ENCODE measurements around the gene EIF3J. TPM values are rescaled to one million over a fixed set of nuclear protein-coding genes. Genes with fewer than 3 reads are reported as not detected.
A peak's percentile ranks its signal among the peaks of the same experiment; 100 is the strongest.

The EIF3J gene
- total RNA-seq, 2 experiments from 2014 or later = 92.6 to 95.2 TPM

GRCh38 chr15:44569316-44569715 lies 32.4 kb downstream of the EIF3J start:
- Mint-ChIP-seq H3K36me3 (peaks cover 35% of the 10 kb centered on the region), H3K27me3 (no peaks in the 10 kb centered on the region), H3K27ac (peak overlapping the region; percentile 23), H3K4me1 (ENCODE audit: low read depth) (no peaks in the 10 kb centered on the region), H3K9me3 (peaks cover 3% of the 10 kb centered on the region), H3K4me3 (no peak overlapping the region)
- no peak for DNase-seq
- POLR2A ChIA-PET = no interaction called here
- CTCF ChIA-PET = interaction anchor here (1.2 to 1.5 kb wide), 3 partner anchors 10 to 24 kb away, joined by 3 to 5 read pairs (median 3); no protein-coding TSS in a partner anchor
- intact Hi-C loops (cut with micrococcal nuclease) = no loop called here

GRCh38 chr15:44570361-44570760 lies 33.4 kb downstream of the EIF3J start:
- H3K36me3 Mint-ChIP-seq = peaks cover 33% of the 10 kb centered on the region
- ChIA-PET POLR2A (no interaction called here), CTCF (interaction anchor here (1.2 to 1.5 kb wide), 2 partner anchors 14 to 25 kb away, joined by 3 to 5 read pairs; no protein-coding TSS in a partner anchor)
- H3K9me3 Mint-ChIP-seq = no peaks in the 10 kb centered on the region
- no peaks in the 10 kb centered on the region for H3K4me1 Mint-ChIP-seq (ENCODE audit: low read depth)
- no peak overlapping the region for H3K27ac Mint-ChIP-seq
- no peak overlapping the region for H3K4me3 Mint-ChIP-seq
- intact Hi-C loops (cut with micrococcal nuclease) = no loop called here
- H3K27me3 Mint-ChIP-seq = no peaks in the 10 kb centered on the region
- DNase-seq = no peak

GRCh38 chr15:44573386-44573785 lies 36.4 kb downstream of the EIF3J start:
- peaks cover 15% of the 10 kb centered on the region for H3K36me3 Mint-ChIP-seq
- H3K27ac Mint-ChIP-seq = no peak overlapping the region
- intact Hi-C loops (cut with micrococcal nuclease) = no loop called here
- no peaks in the 10 kb centered on the region for H3K9me3 Mint-ChIP-seq
- no peak overlapping the region for H3K4me3 Mint-ChIP-seq
- ChIA-PET POLR2A (no interaction called here), CTCF (interaction anchor here (1.3 to 2.8 kb wide), 2 partner anchors 11 to 72 kb away, joined by 5 to 14 read pairs; no protein-coding TSS in a partner anchor)
- no peaks in the 10 kb centered on the region for H3K27me3 Mint-ChIP-seq
- no peak for DNase-seq
- peaks cover 2% of the 10 kb centered on the region for H3K4me1 Mint-ChIP-seq (ENCODE audit: low read depth)

DNA sequence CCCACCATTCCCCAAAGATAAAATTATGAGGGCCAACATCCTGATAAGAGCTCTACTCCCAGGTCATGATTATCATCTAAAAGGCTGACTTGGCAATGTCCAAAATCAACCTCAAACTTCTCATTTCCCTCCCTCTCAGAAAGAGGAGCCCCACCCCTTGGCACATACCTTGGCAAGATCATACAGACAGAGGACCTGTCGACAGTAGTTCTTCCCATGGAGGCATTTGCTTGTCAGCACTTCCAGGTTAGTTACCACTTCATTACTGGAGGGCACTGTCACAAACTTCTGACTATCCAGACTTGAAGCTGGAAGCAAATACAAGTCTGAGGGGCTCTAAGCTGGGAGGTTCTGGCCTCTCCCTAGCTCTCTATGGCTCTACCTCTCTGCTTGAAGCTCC lies 37.8 kb downstream of the EIF3J start:
- ChIA-PET POLR2A (no interaction called here), CTCF (interaction anchor here (2.8 kb wide), 1 partner anchor 9 kb away, joined by 14 read pairs; no protein-coding TSS in a partner anchor)
- Mint-ChIP-seq H3K27me3 (no peaks in the 10 kb centered on the region), H3K4me3 (no peak overlapping the region), H3K27ac (no peak overlapping the region), H3K36me3 (peaks cover 13% of the 10 kb centered on the region), H3K9me3 (no peaks in the 10 kb centered on the region), H3K4me1 (ENCODE audit: low read depth) (peaks cover 7% of the 10 kb centered on the region)
- intact Hi-C loops (cut with micrococcal nuclease) = loop anchor here (5.0 kb wide), 1 partner anchor 348 kb away; no protein-coding TSS in a partner anchor
- DNase-seq = no peak

DNA sequence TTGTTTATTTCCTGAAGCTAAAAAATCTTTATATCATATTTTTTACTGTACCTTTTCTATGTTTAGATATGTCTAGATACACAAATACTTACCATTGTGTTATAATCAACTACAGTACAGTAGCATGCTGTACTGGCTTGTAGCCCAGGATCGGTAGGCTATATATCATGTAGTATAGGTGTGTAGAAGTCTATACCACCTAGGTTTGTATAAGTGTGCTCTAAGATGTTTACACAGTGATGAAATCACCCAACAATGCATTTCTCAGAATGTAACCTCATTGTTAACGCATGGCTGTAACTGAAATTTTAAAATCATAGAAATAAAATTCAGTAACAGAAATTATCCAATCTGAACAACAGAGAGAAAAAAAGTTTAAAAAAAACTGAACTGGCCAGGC lies 43.2 kb downstream of the EIF3J start:
- Mint-ChIP-seq H3K36me3 (peaks cover 20% of the 10 kb centered on the region), H3K4me1 (ENCODE audit: low read depth) (peaks cover 7% of the 10 kb centered on the region)
- POLR2A ChIA-PET = no interaction called here

GRCh38 chr15:44584162-44584749 lies 47.3 kb downstream of the EIF3J start:
- Mint-ChIP-seq H3K36me3 (peaks cover 31% of the 10 kb centered on the region), H3K27me3 (no peaks in the 10 kb centered on the region), H3K4me1 (ENCODE audit: low read depth) (no peaks in the 10 kb centered on the region), H3K4me3 (no peak overlapping the region), H3K9me3 (no peaks in the 10 kb centered on the region), H3K27ac (no peak overlapping the region)
- POLR2A ChIA-PET = no interaction called here
- CTCF ChIA-PET = interaction anchor here (0.6 to 9.1 kb wide), 19 partner anchors 8 to 269 kb away, joined by 3 to 91 read pairs (median 4); partner anchors contain the start of genes SPG11 and TRIM69
- peak; percentile 76 for DNase-seq
- intact Hi-C loops (cut with micrococcal nuclease) = no loop called here

More for the DNA sequence above, 43.2 kb downstream of the EIF3J start:
- no peak for DNase-seq
- CTCF ChIA-PET = interaction anchor here (1.4 to 4.3 kb wide), 6 partner anchors 9 to 166 kb away, joined by 3 to 51 read pairs (median 6); partner anchors contain the start of gene TRIM69
- H3K4me3 Mint-ChIP-seq = no peak overlapping the region
- H3K27me3 Mint-ChIP-seq = no peaks in the 10 kb centered on the region
- no peaks in the 10 kb centered on the region for H3K9me3 Mint-ChIP-seq
- H3K27ac Mint-ChIP-seq = no peak overlapping the region
- intact Hi-C loops (cut with micrococcal nuclease) = no loop called here

DNA sequence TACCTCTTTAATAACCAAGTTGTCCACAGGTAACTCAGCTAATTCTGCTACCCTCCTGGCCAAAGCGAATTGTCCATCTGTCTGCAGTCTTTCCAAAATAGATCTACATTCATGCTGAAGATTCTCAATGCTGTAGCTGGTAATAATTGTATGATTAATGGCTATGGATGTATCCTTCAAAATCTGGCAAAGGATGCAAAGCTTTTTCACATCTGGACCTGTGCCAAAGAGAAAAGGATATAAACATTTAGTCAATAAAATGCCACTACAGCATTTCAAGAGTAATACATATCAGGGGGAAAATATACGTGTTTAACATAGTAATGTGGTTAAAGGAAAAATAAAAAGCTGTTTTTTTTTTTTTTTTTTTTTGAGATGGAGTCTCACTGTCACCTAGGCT lies 48.7 kb downstream of the EIF3J start:
- no peak for DNase-seq
- H3K36me3 Mint-ChIP-seq = peaks cover 36% of the 10 kb centered on the region
- intact Hi-C loops (cut with micrococcal nuclease) = no loop called here
- POLR2A ChIA-PET = no interaction called here
- no peaks in the 10 kb centered on the region for H3K9me3 Mint-ChIP-seq
- H3K27ac Mint-ChIP-seq = no peak overlapping the region
- H3K4me3 Mint-ChIP-seq = no peak overlapping the region
- CTCF ChIA-PET = interaction anchor here (0.6 to 9.1 kb wide), 7 partner anchors 8 to 321 kb away, joined by 3 to 91 read pairs (median 4); partner anchors contain the start of gene TRIM69
- H3K4me1 Mint-ChIP-seq (ENCODE audit: low read depth) = no peaks in the 10 kb centered on the region
- no peaks in the 10 kb centered on the region for H3K27me3 Mint-ChIP-seq

GRCh38 chr15:44588541-44588940 lies 51.6 kb downstream of the EIF3J start:
- Mint-ChIP-seq H3K9me3 (no peaks in the 10 kb centered on the region), H3K27me3 (no peaks in the 10 kb centered on the region), H3K4me3 (no peak overlapping the region), H3K36me3 (peaks cover 40% of the 10 kb centered on the region), H3K4me1 (ENCODE audit: low read depth) (peaks cover 3% of the 10 kb centered on the region), H3K27ac (no peak overlapping the region)
- no peak for DNase-seq
- POLR2A ChIA-PET = interaction anchor here (1.2 to 1.3 kb wide), 2 partner anchors 20 to 148 kb away, joined by 5 to 6 read pairs; partner anchors contain the start of gene TRIM69
- intact Hi-C loops (cut with micrococcal nuclease) = no loop called here
- CTCF ChIA-PET = interaction anchor here (1.1 to 9.1 kb wide), 7 partner anchors 8 to 200 kb away, joined by 3 to 91 read pairs (median 6); partner anchors contain the start of gene TRIM69

GRCh38 chr15:44591326-44591725 lies 54.4 kb downstream of the EIF3J start:
- no peaks in the 10 kb centered on the region for H3K9me3 Mint-ChIP-seq
- CTCF ChIA-PET = interaction anchor here (1.0 to 5.0 kb wide), 3 partner anchors 12 to 146 kb away, joined by 3 to 58 read pairs (median 3); partner anchors contain the start of gene TRIM69
- no peak for DNase-seq
- intact Hi-C loops (cut with micrococcal nuclease) = no loop called here
- peaks cover 40% of the 10 kb centered on the region for H3K36me3 Mint-ChIP-seq
- no peaks in the 10 kb centered on the region for H3K27me3 Mint-ChIP-seq
- no peak overlapping the region for H3K4me3 Mint-ChIP-seq
- H3K4me1 Mint-ChIP-seq (ENCODE audit: low read depth) = peaks cover 10% of the 10 kb centered on the region
- H3K27ac Mint-ChIP-seq = no peak overlapping the region
- POLR2A ChIA-PET = no interaction called here

- H3K4me3 Mint-ChIP-seq = no peak overlapping the region
- H3K36me3 Mint-ChIP-seq = peaks cover 38% of the 10 kb centered on the region
- H3K9me3 Mint-ChIP-seq = no peaks in the 10 kb centered on the region
- CTCF ChIA-PET = interaction anchor here (0.6 to 5.0 kb wide), 15 partner anchors 9 to 260 kb away, joined by 3 to 58 read pairs (median 4); partner anchors contain the start of gene TRIM69
- peak; percentile 18 for DNase-seq
- H3K27me3 Mint-ChIP-seq = no peaks in the 10 kb centered on the region
- H3K27ac Mint-ChIP-seq = no peak overlapping the region
- POLR2A ChIA-PET = interaction anchor here (0.8 kb wide), 1 partner anchor 143 kb away, joined by 3 read pairs; no protein-coding TSS in a partner anchor
- intact Hi-C loops (cut with micrococcal nuclease) = loop anchor here (1.0 kb wide), 1 partner anchor 145 kb away; no protein-coding TSS in a partner anchor
- peaks cover 24% of the 10 kb centered on the region for H3K4me1 Mint-ChIP-seq (ENCODE audit: low read depth)
These were observed 56.2 kb downstream of the EIF3J start for GRCh38 chr15:44593042-44593736.

GRCh38 chr15:44595246-44595645 lies 58.3 kb downstream of the EIF3J start:
- no peak for DNase-seq
- POLR2A ChIA-PET = no interaction called here
- no peaks in the 10 kb centered on the region for H3K9me3 Mint-ChIP-seq
- no peak overlapping the region for H3K4me3 Mint-ChIP-seq
- peaks cover 39% of the 10 kb centered on the region for H3K36me3 Mint-ChIP-seq
- no peak overlapping the region for H3K27ac Mint-ChIP-seq
- CTCF ChIA-PET = interaction anchor here (0.6 to 5.0 kb wide), 6 partner anchors 13 to 193 kb away, joined by 3 to 58 read pairs (median 4); partner anchors contain the start of genes SPG11 and TRIM69
- intact Hi-C loops (cut with micrococcal nuclease) = loop anchor here (5.0 kb wide), 1 partner anchor 37 kb away; no protein-coding TSS in a partner anchor
- peaks cover 33% of the 10 kb centered on the region for H3K4me1 Mint-ChIP-seq (ENCODE audit: low read depth)
- no peaks in the 10 kb centered on the region for H3K27me3 Mint-ChIP-seq

Data from activated CD4-positive, alpha-beta memory T cell treated with anti-CD3 and anti-CD28 coated beads for 36 hours (primary cell).